ENCODE measurements around the gene IFNL4.
"Not testable (repeated sequence)": the region's sequence is repeated elsewhere in the genome, so short reads cannot be mapped to it uniquely, and the experiment has no call there.

IFNL4 gene

DNA sequence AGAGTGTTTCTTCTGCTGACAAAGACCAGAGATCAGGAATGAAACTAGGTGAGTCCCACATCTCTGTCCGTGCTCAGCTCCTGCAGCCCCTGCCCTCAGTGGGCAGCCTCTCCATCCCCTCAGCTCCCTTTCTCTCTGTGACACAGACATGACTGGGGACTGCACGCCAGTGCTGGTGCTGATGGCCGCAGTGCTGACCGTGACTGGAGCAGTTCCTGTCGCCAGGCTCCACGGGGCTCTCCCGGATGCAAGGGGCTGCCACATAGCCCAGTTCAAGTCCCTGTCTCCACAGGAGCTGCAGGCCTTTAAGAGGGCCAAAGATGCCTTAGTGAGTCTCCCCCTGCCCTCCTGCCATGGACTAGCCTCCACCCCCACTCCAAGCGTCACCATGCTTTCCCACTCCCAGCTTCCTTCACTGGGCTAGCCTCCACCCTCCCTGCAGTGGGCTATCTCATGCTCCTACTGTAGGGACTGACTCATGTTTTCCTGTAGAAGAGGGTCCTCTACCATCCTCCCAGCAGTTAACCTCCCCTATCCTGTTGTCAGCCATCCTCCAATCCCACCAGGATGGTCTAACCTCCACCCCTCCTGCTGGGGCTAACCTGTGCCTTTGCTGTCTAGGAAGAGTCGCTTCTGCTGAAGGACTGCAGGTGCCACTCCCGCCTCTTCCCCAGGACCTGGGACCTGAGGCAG, 20.0 kb upstream of the IFNL4 start:
- H3K27me3 ChIP-seq (ENCODE audit: low read depth); H3K4me3 ChIP-seq; DNase-seq (ENCODE audit: low spot score in 2 of 2); H3K4me1 ChIP-seq; in situ Hi-C loops (cut with MboI; ENCODE audit: low sequenced_read_pairs); H3K36me3 ChIP-seq (replicated peaks); H3K9me3 ChIP-seq: not testable (repeated sequence)

DNA sequence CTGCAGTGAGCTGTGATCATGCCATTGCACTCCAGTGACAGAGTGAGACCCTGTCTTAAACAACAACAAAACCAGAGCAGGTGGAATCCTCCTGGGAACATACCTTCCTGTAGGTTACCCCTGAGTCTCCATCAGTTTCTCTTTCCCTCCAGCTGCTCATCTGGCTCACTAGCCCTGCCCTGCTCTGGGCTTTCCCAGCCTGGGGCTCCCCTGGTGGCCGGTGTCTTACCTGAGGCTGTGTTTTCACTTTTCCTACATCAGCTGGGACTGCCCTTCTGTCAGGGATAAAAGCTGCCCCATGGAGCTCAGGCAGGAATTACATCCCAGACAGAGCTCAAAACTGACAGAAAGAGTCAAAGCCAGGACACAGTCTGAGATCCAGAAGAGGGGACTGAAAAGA, 19.4 kb upstream of the IFNL4 start, which contains the start of gene IFNL2:
Gene IFNL2 (plus strand): TSS at position 312 of the 400 bp plus-strand sequence. CDS start 173 bp downstream, outside the sequence.
- H3K27me3 ChIP-seq (ENCODE audit: low read depth); in situ Hi-C loops (cut with MboI; ENCODE audit: low sequenced_read_pairs); H3K36me3 ChIP-seq (replicated peaks); H3K9me3 ChIP-seq; DNase-seq (ENCODE audit: low spot score in 2 of 2); H3K4me1 ChIP-seq; H3K4me3 ChIP-seq: not testable (repeated sequence)

DNA sequence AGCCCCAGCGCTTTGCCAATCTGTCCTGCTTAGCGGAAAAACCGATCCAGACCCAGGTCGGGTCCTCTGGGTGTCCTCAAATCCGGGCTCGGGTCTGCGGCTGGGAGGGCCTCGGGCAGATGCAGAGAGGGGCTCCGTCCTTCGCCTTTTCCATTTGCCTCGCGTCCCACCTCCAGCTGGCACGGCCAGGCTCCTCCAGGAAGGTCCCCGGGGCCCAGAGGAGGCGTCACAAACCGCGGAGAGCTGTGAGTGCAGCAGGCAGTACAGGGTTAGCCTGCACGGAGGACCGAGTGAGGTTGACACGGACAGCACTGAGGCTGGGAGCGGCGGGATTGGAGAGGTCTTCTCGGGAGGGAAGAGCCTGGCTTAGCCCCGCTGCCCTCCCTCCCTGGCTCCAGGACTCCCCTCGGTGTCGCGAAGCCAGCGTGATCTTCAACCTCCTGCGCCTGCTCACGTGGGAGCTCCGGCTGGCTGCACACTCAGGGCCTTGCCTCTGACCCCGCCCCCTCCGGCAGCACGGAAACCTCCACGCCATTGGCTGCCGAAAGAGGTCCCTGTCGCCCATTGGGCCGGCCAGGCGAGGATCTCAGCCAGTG, 16.8 kb upstream of the IFNL4 start:
- Histone ChIP-seq H3K9me3 (no peaks in the 10 kb centered on the region), H3K36me3 (replicated peaks) (no peaks in the 10 kb centered on the region), H3K4me1 (no peaks in the 10 kb centered on the region), H3K27me3 (ENCODE audit: low read depth) (no peaks in the 10 kb centered on the region), H3K4me3 (no peak overlapping the region)
- in situ Hi-C loops (cut with MboI; ENCODE audit: low sequenced_read_pairs): no loop called here
- DNase-seq (ENCODE audit: low spot score in 2 of 2): no peak

GRCh38 chr19:39264306-39265290, 15.9 kb upstream of the IFNL4 start:
- H3K4me3 ChIP-seq: no peak overlapping the region

DNA sequence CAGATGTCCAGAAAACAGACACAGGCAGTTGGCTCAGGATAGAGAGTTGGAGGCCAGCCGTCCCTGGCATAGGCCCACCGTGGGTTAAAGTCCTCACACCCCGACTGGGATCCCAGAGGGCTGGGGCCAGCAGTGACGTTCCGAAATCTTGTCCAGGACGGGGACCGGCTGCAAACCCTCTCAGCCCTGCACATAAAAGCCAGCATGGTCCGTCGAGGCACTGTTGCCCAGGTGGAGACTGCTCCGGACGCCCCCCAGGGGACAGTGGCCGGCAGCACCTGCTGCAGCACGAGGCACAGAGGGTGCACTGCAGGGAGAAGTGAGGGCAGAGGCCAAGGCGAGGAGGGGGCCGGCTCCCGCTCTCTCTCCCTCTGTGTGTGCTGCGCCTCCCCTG, 15.3 kb upstream of the IFNL4 start:
- Histone ChIP-seq H3K27me3 (ENCODE audit: low read depth) (no peaks in the 10 kb centered on the region), H3K4me3 (no peak overlapping the region), H3K4me1 (no peaks in the 10 kb centered on the region), H3K9me3 (no peaks in the 10 kb centered on the region), H3K36me3 (replicated peaks) (no peaks in the 10 kb centered on the region)
- in situ Hi-C loops (cut with MboI; ENCODE audit: low sequenced_read_pairs): no loop called here
- DNase-seq (ENCODE audit: low spot score in 2 of 2): no peak

More at GRCh38 chr19:39264306-39265290, 15.9 kb upstream of the IFNL4 start:
- in situ Hi-C loops (cut with MboI; ENCODE audit: low sequenced_read_pairs): no loop called here
- H3K9me3 ChIP-seq: no peaks in the 10 kb centered on the region
- H3K4me1 ChIP-seq: no peaks in the 10 kb centered on the region
- H3K36me3 ChIP-seq (replicated peaks): no peaks in the 10 kb centered on the region
- H3K27me3 ChIP-seq (ENCODE audit: low read depth): no peaks in the 10 kb centered on the region
- no peak for DNase-seq (ENCODE audit: low spot score in 2 of 2)

GRCh38 chr19:39262496-39262895, 13.8 kb upstream of the IFNL4 start:
- no peak for DNase-seq (ENCODE audit: low spot score in 2 of 2)
- Histone ChIP-seq H3K27me3 (ENCODE audit: low read depth) (no peaks in the 10 kb centered on the region), H3K36me3 (replicated peaks) (no peaks in the 10 kb centered on the region), H3K4me1 (no peaks in the 10 kb centered on the region), H3K9me3 (no peaks in the 10 kb centered on the region), H3K4me3 (no peak overlapping the region)
- in situ Hi-C loops (cut with MboI; ENCODE audit: low sequenced_read_pairs): no loop called here

GRCh38 chr19:39261704-39262103, 13.0 kb upstream of the IFNL4 start:
- H3K4me1 ChIP-seq: no peaks in the 10 kb centered on the region
- in situ Hi-C loops (cut with MboI; ENCODE audit: low sequenced_read_pairs): no loop called here

DNA sequence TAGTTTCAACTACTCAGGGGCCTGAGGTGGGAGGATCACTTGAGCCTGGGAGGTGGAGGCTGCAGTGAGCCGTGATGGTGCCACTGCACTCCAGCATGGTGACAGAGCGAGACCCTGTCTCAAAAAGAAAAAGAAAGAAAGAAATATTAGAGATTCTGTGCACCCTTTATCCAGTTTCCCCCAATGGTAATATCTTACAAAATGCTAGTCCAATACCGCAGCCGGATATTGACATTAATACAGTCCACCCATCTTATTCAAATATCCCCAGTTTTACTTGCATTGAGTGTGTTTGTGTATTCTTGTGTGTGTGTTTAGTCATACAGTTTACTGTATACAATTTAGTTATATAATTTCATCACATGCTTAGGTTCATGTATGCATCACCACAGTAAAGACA, 8.6 kb upstream of the IFNL4 start:
- H3K9me3 ChIP-seq: no peaks in the 10 kb centered on the region
- no peaks in the 10 kb centered on the region for H3K4me1 ChIP-seq
- no peaks in the 10 kb centered on the region for H3K36me3 ChIP-seq (replicated peaks)
- no peak overlapping the region for H3K4me3 ChIP-seq
- DNase-seq (ENCODE audit: low spot score in 2 of 2): no peak
- in situ Hi-C loops (cut with MboI; ENCODE audit: low sequenced_read_pairs): no loop called here
- no peaks in the 10 kb centered on the region for H3K27me3 ChIP-seq (ENCODE audit: low read depth)

More at GRCh38 chr19:39261704-39262103, 13.0 kb upstream of the IFNL4 start:
- H3K4me3 ChIP-seq: no peak overlapping the region
- H3K9me3 ChIP-seq: no peaks in the 10 kb centered on the region
- H3K36me3 ChIP-seq (replicated peaks): no peaks in the 10 kb centered on the region
- no peak for DNase-seq (ENCODE audit: low spot score in 2 of 2)
- no peaks in the 10 kb centered on the region for H3K27me3 ChIP-seq (ENCODE audit: low read depth)

- Histone ChIP-seq H3K9me3 (no peaks in the 10 kb centered on the region), H3K36me3 (replicated peaks) (no peaks in the 10 kb centered on the region), H3K27me3 (ENCODE audit: low read depth) (no peaks in the 10 kb centered on the region), H3K4me3 (no peak overlapping the region), H3K4me1 (no peaks in the 10 kb centered on the region)
- DNase-seq (ENCODE audit: low spot score in 2 of 2): no peak
- in situ Hi-C loops (cut with MboI; ENCODE audit: low sequenced_read_pairs): no loop called here
Observed at GRCh38 chr19:39254531-39255345, 6.1 kb upstream of the IFNL4 start.

DNA sequence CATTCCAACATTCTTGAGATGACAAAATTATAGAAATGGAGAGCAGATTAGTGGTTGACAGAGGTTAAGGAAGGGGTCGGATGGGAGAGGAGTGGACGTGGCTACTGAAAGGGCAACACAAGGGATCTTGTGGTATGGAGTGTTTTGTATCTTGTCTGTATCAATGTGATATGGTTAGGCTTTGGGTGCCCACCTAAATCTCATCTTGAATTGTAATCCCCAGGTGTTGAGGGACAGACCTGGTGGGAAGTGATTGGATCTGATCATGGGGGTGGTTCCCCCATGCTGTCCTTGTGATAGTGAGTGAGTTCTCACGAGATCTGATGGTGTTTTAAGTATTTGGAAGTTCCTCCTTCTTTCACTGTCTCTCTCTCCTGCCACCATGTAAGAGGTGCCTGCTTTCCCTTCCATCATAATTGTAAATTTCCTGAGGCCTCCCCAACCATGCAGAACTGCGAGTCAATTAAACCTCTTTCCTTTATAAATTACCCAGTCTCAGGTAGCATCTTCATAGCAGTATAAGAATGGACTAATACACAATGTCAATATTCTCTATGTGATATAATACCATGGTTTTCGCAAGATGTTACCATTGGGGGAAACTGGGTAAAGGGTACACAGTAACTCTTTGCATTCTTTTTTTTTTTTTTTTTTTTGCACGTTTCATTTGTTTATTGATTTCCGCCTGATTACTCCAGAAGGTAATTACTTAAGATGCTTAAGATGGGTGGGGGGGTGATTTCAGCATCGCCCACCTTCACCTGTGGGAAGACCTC, 4.9 kb upstream of the IFNL4 start:
- Histone ChIP-seq H3K36me3 (replicated peaks) (no peaks in the 10 kb centered on the region), H3K4me1 (no peaks in the 10 kb centered on the region), H3K27me3 (ENCODE audit: low read depth) (no peaks in the 10 kb centered on the region), H3K4me3 (no peak overlapping the region), H3K9me3 (no peaks in the 10 kb centered on the region)
- DNase-seq (ENCODE audit: low spot score in 2 of 2): no peak
- in situ Hi-C loops (cut with MboI; ENCODE audit: low sequenced_read_pairs): no loop called here

DNA sequence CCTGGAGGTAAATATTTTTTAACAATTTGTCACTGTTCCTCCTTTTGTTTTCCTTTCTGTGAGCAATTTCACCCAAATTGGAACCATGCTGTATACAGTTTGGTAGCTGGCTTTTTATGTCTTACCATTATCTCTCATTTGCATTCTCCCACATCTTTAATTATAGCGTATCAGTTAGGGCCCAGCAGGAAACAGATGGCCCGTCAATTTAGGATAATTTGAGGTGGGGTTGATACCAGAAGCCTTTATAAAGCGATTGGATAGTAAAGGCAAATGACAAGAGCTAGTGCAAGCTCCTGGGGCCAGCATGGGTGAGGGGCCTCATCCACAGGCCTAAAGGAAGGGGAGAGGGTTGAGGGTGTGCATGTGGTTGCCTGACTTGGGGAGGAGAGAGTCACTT, 3.8 kb upstream of the IFNL4 start:
- no peak for DNase-seq (ENCODE audit: low spot score in 2 of 2)
- Histone ChIP-seq H3K36me3 (replicated peaks) (no peaks in the 10 kb centered on the region), H3K27me3 (ENCODE audit: low read depth) (no peaks in the 10 kb centered on the region), H3K4me1 (no peaks in the 10 kb centered on the region), H3K9me3 (no peaks in the 10 kb centered on the region), H3K4me3 (no peak overlapping the region)
- in situ Hi-C loops (cut with MboI; ENCODE audit: low sequenced_read_pairs): no loop called here

- no peak for DNase-seq (ENCODE audit: low spot score in 2 of 2)
- Histone ChIP-seq H3K36me3 (replicated peaks) (no peaks in the 10 kb centered on the region), H3K4me3 (no peak overlapping the region), H3K4me1 (no peaks in the 10 kb centered on the region), H3K27me3 (ENCODE audit: low read depth) (no peaks in the 10 kb centered on the region), H3K9me3 (no peaks in the 10 kb centered on the region)
- in situ Hi-C loops (cut with MboI; ENCODE audit: low sequenced_read_pairs): no loop called here
Observed at GRCh38 chr19:39251846-39252245, 3.2 kb upstream of the IFNL4 start.

GRCh38 chr19:39251081-39251480, 2.4 kb upstream of the IFNL4 start:
- DNase-seq (ENCODE audit: low spot score in 2 of 2): no peak
- H3K4me1 ChIP-seq: no peaks in the 10 kb centered on the region
- no peaks in the 10 kb centered on the region for H3K9me3 ChIP-seq
- H3K27me3 ChIP-seq (ENCODE audit: low read depth): no peaks in the 10 kb centered on the region
- in situ Hi-C loops (cut with MboI; ENCODE audit: low sequenced_read_pairs): no loop called here
- H3K36me3 ChIP-seq (replicated peaks): no peaks in the 10 kb centered on the region
- H3K4me3 ChIP-seq: no peak overlapping the region

Measured in HAP-1 (cell line).